ENCODE data around the gene CFAP77.

DNA sequence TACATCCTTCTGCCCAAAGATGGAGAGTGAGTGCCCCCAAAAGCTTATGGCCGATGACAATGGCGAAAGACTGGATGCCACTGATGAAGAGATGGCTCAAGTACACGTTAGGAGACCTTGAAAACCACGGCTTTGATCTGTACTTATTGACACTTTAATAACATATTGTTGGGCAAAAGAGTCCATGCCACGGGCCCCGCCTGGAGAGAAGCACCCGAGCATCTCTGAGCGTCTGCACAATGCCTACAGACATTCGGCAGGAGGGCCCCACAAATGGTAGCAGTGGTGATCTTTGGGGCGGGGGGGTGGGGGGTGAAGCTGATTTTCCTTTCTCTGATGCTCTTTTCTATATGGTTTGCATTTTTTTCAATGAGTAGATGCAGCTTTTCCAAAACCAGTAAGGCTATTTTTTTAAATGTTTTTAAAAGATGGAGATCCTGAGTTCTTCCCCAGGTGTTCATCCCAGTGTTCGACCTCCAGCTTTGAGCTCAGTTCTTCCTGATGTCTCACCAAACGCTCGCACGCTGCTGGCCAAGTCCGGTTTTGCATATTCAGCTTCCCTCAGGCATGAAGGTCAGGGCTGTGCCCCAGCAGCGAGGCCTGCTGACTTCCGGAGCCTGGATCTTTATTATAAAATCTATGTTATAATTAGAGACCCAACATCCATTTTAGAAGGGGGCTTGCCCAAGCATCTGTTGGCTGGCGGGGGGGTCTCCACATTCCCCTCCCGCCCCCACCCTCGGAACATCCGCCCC, 138.1 kb downstream of the CFAP77 start:
- TF ChIP-seq, protein P1, sequence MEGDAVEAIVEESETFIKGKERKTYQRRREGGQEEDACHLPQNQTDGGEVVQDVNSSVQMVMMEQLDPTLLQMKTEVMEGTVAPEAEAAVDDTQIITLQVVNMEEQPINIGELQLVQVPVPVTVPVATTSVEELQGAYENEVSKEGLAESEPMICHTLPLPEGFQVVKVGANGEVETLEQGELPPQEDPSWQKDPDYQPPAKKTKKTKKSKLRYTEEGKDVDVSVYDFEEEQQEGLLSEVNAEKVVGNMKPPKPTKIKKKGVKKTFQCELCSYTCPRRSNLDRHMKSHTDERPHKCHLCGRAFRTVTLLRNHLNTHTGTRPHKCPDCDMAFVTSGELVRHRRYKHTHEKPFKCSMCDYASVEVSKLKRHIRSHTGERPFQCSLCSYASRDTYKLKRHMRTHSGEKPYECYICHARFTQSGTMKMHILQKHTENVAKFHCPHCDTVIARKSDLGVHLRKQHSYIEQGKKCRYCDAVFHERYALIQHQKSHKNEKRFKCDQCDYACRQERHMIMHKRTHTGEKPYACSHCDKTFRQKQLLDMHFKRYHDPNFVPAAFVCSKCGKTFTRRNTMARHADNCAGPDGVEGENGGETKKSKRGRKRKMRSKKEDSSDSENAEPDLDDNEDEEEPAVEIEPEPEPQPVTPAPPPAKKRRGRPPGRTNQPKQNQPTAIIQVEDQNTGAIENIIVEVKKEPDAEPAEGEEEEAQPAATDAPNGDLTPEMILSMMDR (conservative IDR thresholded peaks at IDR 0.05; ENCODE audit: low read depth, low read length) = no peak
- TF ChIP-seq EZH2 (IDR thresholded peaks at IDR 0.05; ENCODE audit: low read length, unreplicated experiment) = no peak

All from PC-3 (cell line).